HG03575 (cell line): Measurements from ENCODE around the gene EDN2.

Source experiments
- ATAC-seq: cut with Tn5 transposase; IDR thresholded peaks from one replicate; pipeline ENCODE4 v1.9.1; 2021; ENCODE audit not compliant: unreplicated experiment, insufficient number of reproducible peaks, low FRiP score; ENCODE audit errors: extremely low read depth

The EDN2 gene

DNA sequence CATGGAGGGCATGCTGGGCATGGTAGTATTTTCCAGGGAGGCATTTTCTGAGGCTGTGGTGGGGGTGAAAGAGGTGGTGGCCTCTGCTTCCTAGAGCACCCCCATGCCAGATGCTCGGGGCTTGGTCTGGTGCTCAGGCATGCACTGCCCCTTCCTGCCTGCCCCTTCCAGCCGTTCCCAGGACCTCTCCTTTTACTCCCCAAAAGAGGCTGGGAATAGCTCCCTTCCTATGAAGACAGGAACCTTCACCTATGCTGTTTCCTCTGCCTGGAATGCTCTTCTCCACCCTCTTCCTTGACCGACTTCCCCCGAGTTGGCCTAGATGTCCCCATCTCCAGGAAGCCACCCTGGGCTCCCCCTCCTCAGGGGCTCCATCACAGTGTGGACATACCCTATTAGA is 9.1 kb downstream of the EDN2 start:
- ATAC-seq, result no peak

DNA sequence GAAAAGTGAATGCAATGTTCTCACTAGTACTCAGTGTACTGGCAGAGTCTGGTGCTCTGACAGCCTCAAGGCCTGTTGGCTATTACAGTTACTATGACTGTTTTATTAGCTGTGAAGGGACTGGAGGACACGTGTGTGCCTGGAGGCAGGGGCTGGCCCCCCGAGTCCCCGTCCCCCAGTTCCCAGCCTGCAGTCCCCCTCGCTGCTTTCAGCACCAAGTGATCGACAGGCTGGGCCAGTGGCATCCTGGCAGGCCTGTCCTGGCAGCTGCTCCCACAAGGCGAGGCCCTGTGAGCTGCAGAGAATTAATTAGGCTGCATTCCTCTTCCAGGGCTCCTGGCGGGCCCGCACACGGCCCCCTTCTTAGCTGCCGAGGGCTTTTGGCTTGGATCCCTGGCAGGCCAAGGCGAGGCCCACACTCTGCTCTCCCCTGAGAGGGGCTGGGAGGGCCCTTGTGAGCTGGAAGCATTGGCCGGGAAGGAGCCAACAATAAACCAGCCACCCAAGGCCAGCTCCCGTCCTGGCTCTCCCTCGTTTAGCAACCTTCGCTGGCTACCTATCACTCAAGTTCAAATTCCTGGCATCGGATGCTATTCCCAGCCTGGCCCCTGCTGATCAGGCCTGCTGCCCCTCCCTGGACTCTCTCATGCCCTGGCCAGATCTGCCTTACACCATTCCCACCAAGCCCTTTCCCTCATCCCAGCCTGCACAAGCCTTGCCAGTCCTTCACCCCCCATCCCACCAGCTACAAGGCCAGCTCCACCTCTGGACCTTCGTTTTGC is 9.8 kb downstream of the EDN2 start:
- no peak for ATAC-seq

DNA sequence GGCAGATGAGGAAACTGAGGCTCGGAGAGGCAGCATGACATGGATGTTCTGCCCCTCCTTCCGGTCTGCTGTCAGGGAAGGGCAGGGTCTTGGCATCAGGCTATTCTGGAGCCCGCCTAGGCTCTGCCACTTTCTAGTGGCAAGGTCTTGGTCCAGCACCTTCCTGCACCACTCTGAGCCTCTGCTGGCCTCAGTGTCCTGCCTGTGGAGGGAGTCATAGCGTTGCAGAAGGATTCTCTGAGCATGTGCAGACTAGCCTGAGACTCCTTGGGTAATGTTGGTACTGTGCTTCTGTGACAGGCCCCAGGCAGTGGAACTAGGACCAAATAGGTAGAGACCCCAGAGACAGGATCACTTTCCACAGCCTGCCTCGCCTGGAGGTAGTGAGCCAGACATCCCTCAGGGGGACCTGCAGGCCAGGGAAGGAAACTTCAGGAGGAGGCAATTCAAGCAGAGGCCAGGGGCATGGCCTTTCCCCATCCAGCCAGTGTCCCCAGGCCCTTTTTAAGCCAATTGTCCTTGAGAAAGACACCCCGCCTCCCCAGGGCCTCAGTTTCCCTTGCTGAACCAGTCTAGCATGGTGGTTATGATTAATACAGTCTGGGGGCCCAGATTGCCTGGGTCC is 10.6 kb downstream of the EDN2 start:
- no peak for ATAC-seq

DNA sequence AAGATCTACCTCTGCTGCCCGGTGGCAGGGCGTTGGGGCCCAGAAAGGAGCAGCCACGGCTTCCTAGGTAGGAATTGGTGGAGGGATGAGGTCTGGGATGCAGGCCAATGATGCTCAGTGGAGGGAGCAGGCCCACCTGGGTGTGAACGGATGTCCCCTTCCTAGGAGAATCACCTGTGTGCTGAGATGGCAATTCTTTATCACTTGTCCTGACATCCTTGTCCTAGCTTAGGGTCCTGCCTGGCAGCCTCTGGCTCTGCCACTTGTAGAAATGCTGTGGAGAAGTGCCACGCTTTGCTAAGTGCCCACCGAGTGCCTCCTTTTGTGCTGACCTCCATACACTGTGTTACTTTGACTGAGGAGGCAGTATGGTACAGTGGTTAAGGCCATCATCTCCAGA is 12.8 kb downstream of the EDN2 start:
- ATAC-seq, result no peak

DNA sequence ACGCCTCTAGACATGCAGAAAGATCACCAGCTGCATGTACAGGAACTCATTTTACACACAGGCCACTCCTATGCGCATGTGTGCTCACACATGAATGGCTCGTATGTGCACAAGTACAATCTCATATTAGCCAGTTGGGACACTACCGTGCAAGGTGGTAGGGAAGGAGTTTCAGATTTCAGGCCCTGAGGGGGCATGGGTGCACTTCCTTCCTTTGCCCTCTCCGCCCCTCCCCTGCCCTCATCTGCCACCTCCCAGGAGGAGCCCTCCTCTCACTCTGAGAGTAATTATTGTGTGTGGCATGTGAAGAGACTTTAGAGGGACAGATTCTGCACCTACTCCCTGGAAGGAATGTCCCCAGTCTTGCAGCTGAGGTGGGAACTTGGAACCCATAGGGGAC is 14.8 kb downstream of the EDN2 start:
- no peak for ATAC-seq

DNA sequence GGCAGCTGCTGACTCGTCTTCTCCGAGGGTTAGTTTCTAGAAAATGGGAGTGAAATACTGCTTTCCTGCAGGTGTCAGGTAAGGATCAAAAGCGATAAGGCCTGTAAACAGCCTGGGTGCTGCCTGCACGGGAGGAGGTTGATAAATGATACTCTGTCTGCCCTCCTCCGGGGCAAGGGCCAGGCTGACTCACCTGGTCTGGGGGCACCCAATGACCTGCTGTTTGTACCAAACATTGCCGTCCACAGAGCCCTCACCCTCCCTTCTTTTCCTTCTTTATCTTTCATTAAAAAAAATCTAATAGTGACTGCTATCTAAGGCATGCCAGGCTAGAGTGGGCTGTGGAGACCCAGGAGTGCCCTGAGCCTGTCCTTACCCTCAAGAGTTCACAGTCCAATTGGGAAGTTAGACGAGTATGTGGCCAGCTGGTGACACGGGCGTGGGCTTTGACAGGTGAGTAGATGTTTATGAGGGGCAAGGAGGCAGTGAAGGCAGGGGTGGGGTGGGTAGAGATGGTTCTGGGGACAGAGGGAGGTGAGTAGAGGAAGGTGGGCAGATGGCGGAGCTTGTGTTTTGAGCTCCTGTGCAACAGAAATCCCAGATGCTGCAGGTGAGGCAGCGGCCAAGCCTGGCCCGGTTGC is 16.2 kb downstream of the EDN2 start:
- ATAC-seq, result no peak

DNA sequence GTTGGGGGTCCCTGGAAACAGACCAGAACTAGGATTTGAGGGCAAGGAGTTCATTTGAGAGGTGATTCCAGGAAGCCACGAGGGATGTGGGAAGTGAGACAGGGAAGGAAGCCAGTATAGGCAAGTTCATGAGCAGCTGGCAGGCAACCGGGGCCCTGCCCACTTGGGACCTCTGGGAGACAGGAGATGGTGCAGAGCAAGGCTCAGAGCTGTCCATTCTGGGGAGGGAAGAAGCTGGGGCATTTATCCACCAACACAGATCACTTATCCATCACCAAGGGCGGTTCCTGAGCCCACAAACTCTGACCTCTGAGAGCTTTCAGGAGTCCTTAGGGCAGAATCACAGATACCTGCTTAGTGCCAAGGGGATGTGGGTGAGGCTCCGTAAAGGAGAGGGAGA is 16.8 kb downstream of the EDN2 start:
- no peak for ATAC-seq

DNA sequence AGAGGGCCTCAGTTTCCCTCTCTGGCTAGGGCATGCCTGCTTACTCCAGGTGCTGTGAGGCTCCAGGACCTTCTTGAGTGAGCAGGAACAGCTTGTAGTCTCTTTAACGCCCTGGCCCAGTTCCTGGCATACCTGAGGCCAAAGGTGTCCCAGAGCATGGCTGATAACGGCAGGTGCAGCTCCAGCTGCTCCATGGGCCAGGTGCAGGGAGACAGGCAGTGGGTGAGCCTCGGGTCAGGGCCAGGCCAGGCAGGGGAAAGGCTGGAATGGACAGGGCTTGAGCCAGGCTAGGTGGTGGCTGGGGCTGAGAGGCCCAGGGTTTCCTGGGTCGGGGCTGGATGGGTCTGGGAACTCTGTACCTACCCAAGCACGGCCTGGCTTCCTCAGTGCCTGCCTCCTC is 18.3 kb downstream of the EDN2 start:
- ATAC-seq, result no peak

DNA sequence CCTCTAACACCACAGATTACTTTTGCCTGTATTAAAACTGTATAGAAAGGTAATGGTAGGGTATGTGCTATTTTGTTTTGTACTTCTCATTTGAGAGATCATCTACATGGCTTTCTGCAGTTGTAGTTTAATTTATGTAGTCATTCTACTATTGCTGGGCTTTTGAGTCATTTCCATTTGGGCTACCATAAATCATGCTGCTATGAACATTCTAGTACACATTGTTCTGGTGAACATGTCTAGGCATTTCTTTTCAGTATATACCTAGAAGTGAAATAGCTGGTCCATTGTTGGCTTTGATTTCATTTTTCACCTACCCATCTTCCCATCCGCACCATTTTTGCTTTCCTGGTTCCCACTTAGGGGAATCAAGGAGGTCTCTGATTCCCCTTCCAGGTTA is 18.7 kb downstream of the EDN2 start:
- ATAC-seq, result no peak

DNA sequence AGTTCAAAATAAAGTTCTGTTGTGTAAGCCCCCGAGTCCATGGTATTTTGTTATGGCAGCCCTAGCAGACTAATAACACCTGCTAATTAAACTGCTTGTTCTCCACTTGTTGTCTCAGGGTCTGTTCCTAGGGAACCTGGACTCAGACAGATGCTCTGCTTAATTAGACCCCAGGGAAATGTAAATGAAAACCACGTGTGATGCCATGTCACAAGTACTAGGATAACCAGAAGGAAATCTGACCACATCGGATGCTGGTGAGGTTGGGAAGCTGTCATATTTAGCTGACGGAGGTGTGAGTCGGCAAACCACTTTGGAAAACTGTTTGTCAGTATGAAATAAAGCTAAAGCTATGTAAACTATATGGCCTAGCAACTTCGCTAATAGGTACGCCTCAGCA is 19.6 kb downstream of the EDN2 start:
- ATAC-seq, result no peak

DNA sequence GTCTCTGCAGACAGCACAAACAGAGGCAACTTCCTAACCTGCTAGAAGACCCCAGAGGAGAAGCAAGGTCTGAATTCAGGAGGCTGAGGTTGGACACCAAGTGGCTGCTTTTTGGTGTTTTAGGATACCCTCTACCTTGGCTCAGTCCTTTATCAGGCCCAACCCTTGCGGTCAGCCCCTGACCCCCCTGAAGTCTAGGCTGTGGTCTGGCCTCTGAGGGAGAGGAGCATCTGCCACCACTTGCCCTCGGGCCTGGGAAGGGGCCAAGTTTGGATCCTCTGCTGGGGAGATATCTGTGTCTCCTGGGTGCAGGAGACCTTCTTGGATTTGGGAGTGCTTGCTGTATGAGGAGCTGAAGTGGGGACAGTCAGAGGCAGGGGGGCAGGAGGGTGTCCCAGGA is 21.0 kb downstream of the EDN2 start:
- no peak for ATAC-seq

DNA sequence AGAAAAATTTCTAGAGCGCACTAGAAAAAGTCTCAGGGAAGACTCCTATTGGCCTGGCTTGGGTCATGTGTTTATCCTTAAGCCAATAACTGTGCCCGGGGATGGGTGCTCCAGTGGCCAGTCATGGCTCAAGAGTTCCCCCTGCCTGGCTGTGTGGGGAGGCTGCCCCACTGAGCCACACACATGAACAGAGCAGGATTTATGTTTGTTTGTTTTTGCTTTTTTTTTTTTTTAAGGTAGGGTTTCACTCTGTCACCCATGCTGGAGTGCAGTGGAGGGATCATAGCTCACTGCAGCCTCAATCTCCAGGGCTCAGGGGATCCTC is 21.8 kb downstream of the EDN2 start:
- ATAC-seq, result no peak

DNA sequence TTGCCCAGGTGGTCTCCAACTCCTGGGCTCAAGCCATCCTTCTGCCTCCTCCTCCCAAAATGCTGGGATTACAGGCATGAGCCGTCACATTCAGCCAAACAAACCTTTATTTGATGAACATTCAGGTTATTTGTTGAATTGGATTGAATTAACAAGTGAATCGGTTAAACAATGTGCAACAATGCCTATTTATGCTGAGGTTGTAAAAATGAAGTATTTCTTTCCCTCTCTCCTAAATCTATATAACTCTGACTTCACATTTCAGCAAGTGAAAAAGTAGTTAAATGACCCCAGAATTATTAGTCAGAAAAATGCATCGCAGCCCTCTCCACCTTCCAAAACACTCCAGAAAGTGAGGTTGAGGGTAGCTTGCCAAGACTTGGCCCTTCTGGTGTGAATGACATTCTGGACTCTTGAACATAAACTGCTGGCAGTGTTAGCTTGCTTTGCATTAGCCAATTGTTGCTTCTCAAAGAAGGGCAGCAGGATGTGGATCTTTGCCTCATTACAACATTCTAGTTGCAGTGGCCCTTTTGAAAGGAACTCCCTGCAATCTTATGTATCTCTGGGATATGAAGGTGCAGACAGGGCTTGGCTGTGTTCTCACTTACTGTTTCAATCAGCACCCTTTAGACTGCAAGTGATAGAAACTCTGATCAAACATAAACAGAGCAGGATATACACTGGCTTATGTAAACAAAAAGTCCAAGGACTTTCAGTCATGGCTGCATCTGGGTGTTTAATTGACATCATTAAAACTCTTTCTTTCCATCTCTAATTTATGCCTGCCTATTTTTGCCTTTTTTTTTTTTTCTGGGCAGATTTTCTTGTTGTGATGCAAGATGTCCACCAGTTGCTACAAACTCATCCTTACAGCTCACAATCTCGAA is 22.4 kb downstream of the EDN2 start:
- ATAC-seq, result no peak

DNA sequence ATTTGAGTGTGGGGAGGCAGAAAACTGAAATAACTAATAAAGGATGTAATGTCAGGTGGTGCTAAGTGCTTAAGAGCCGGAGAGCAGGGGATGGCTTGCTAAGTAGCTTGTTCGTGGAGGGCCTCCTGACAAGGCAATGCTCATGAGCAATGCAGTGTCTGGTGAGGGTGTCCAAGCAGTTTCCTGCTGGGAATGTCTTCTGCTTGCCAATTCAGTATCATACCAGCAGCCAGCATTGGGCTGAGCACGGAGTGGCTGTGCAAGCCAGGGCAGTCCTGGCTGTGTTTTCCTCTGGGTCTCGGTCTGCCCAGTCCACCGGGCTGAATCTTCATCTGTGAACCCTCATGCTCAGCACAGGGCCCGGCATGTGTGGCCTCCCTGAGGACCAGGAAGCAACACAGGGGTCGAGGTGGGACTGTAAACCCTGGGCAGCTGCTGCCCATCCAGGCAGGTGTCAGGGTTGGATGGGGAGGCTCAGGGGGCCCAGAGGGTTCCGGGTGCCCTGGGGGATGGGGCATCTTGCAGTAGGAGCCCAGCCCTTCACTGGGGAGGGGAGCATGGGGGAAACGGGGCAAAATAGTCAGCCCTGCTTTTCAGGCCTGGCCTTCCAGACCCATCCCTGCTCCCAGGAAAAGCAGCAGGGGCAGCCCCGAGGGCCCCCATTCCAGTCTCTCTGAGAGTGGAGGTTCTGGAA is 27.5 kb downstream of the EDN2 start:
- ATAC-seq, result no peak

DNA sequence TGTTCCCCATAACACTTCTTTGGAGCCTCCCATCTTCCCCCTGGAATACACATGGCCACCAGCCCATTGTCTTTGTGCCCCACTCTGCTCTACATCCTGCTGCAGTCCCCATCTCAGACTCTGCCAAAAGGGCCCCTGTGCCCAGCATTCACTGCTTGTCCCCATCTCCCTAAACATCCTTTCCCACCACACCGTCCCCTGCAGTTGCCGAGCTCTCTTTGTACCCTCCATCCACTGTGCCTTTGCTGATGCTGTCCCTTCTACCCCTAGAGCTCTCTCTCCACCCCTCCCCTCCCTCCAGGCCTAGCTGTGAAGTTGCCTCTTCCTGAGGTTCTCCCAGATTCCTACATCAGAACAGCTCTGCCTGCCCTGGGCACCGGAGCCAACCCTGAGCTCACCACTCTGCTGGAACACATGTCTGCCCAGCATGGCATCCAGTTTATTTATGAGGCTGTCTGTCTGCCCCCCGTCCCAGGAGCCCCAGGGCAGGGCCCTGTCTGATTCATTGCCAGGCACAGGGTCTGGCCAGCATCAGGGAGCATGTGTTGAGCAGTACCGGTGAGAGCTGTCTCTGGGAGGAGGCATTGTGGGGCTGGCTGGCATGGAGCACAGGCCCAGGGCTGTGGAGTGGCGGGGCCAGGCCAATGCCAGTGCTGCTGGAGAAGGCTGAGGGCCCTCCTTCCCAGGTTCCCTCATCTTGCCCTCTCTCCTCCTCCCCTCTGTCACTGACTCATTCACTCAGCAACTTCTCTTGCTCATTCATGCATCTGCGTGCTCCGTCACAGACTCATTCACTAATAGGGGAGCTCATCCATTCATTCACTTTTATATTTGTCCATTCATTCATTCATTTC is 28.8 kb downstream of the EDN2 start:
- ATAC-seq, result no peak

DNA sequence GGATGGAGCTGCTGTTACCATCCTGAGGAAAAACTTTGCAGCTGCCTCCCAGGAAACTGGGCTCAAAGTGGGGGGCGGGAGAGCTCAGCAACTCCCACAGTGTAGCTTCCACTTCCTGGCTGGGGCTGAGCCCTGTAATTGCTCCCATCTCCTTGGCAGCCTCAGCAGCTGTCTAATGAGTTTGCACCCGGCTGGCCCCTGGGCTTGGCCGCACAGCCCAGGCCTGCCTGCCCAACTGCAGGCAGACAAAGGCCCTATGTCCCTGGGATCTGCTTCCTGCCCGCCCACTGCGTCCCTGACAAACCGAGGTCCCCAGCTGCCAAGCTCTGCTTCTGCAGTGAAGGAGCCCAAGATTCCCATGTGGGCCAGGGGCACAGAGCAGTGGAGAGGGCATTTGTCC is 30.1 kb downstream of the EDN2 start:
- no peak for ATAC-seq

DNA sequence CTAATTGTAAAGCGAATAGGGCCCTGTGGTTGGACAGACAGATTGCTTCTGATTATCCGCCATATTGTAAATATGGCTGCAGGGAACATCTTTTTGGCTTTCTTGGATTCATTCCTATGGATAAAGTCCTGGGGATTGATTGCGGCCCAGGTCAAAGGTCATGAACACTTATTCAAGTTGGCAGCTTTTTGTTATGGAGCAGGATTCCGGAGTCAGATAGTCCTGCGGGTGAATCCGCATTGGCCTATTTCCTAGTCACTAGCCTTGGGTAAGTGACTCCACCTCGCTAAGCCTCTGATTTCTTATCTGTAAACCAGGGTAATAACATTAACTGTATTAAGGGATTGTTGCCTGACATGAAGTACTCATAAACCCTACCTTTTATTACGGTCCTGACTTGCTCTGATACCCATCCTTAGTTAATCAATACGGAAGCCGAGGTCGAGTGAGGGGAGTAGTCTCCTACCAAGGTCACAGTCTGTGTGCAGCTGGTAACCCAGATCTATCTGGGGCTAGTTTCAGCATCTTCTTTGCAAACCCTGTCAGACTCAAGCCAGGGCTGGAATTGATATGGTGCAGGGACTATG is 31.7 kb downstream of the EDN2 start:
- ATAC-seq, result no peak

DNA sequence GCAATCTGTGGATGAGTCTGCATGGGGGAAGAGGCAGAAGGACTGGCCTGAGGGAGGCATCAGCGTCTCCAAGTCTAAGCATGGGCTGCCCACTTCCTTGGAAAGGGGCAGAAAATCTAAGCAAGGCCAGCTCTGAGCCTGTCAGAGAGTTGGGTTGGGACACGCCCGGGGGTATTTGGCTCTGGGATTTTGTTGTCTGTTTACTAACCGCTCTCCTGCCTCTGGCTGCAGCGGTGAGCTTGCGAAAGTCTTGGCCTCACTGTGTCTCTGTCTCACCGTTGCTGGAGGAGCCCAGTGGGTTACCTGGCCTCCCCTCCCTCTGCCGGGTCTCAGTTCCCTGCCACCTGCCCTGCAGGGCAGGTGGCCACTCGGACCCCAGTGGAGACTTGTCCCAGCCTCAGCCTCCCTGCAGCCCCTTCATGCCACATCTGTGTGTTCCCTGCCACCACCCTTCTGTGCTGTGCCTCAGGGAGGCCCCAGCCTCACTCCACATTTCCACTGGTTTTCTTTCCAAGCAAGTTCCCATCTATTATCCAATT is 33.7 kb downstream of the EDN2 start:
- no peak for ATAC-seq
